PC-3 (cell line): ENCODE results near the gene SKAP1. TPM values are rescaled to one million over a fixed set of nuclear protein-coding genes. Genes with fewer than 3 reads are reported as not detected.

Experiments
- ATAC-seq: fragments of 200-7000 bp; cut with Tn5 transposase; 2 replicates; pipeline ENCODE4 v1.9.1; 2020; ENCODE audit warnings: mild to moderate bottlenecking, moderate library complexity
- BruUV-seq: library from RNA; stranded (reverse); fragments of 400-500 nt; replicated peaks from 2 replicates; lab custom pipeline; 2021; lab: Mats Ljungman, UMichigan
- CTCF ChIA-PET: fragments of 300-600 bp; sonication (Branson Sonifier 250); formaldehyde crosslinking; loops from one replicate; lab custom pipeline; 2022; ENCODE audit warnings: antibody characterized with exemption; lab: Charles Lee
- POLR2A ChIA-PET: fragments of 300-600 bp; sonication (Branson Sonifier 250); formaldehyde crosslinking; loops from one replicate; lab custom pipeline; 2022; ENCODE audit warnings: antibody characterized with exemption; ENCODE audit not compliant: unreplicated experiment; lab: Charles Lee
- DNase-seq: peaks from one replicate; pipeline ENCODE4 v3.0.0-alpha.2; 2015
- H2AFZ ChIP-seq: fragments of 300-600 bp; sonication (generic); 2 replicates; pipeline ENCODE4 v1.6.0; 2016; ENCODE audit warnings: antibody characterized with exemption, low read length
- H3F3A ChIP-seq: fragments of 300-600 bp; sonication (generic); one replicate; pipeline ENCODE4 v1.6.0; 2017; ENCODE audit warnings: antibody characterized with exemption, low read length, control low read depth, mild to moderate bottlenecking; ENCODE audit not compliant: unreplicated experiment
- H3K27ac ChIP-seq: fragments of 300-600 bp; sonication (generic); 2 replicates; pipeline ENCODE4 v1.5.1; 2016; ENCODE audit warnings: mild to moderate bottlenecking, low read length
- H3K27me3 ChIP-seq: fragments of 300-600 bp; sonication (generic); 2 replicates; pipeline ENCODE4 v1.6.1; 2016; ENCODE audit warnings: low read length, mixed read lengths
- H3K36me3 ChIP-seq: fragments of 300-600 bp; sonication (generic); 2 replicates; pipeline ENCODE4 v1.6.1; 2016; ENCODE audit warnings: low read depth, mixed run types, low read length, mixed read lengths
- H3K4me1 ChIP-seq: fragments of 300-600 bp; sonication (generic); 2 replicates; pipeline ENCODE4 v1.5.1; 2016; ENCODE audit warnings: low read length; ENCODE audit not compliant: insufficient read depth
- H3K4me2 ChIP-seq: fragments of 300-600 bp; sonication (generic); 2 replicates; pipeline ENCODE4 v1.6.0; 2016; ENCODE audit warnings: low read length
- H3K4me3 ChIP-seq: fragments of 300-600 bp; sonication (generic); 2 replicates; pipeline ENCODE4 v1.5.1; 2016; ENCODE audit warnings: mild to moderate bottlenecking, low read length, mixed read lengths
- H3K79me2 ChIP-seq: fragments of 300-600 bp; sonication (generic); 2 replicates; pipeline ENCODE4 v1.6.1; 2017; ENCODE audit warnings: low read length, mixed read lengths
- H3K9ac ChIP-seq: fragments of 300-600 bp; sonication (generic); 2 replicates; pipeline ENCODE4 v1.6.0; 2016; ENCODE audit warnings: mild to moderate bottlenecking, low read length
- H3K9me2 ChIP-seq: fragments of 300-600 bp; sonication (generic); replicated peaks from 2 replicates; pipeline ENCODE4 v1.6.1; 2016; ENCODE audit warnings: mixed run types, low read length, mixed read lengths
- H3K9me3 ChIP-seq: fragments of 300-600 bp; sonication (generic); 2 replicates; pipeline ENCODE4 v1.6.1; 2016; ENCODE audit warnings: low read length, mixed read lengths
- H4K20me1 ChIP-seq: fragments of 300-600 bp; sonication (generic); 2 replicates; pipeline ENCODE4 v1.6.1; 2016; ENCODE audit warnings: low read length, mixed read lengths
- CTCF ChIP-seq: fragments of 300-600 bp; sonication (generic); conservative IDR thresholded peaks from 2 replicates; pipeline ENCODE4 v1.5.1; 2017; ENCODE audit warnings: antibody characterized with exemption, low read depth, mild to moderate bottlenecking, low read length
- EZH2 ChIP-seq: fragments of 300-600 bp; sonication (generic); IDR thresholded peaks from one replicate; pipeline ENCODE4 v1.6.1; 2017; ENCODE audit warnings: antibody characterized with exemption, mild to moderate bottlenecking, low read length; ENCODE audit not compliant: unreplicated experiment
- EZH2phosphoT487 ChIP-seq: fragments of 300-600 bp; sonication (generic); IDR thresholded peaks from 2 replicates; pipeline ENCODE4 v1.6.1; 2018; ENCODE audit warnings: mild to moderate bottlenecking, antibody characterized with exemption, low read length, borderline replicate concordance
- intact Hi-C: fragments of 100-400 bp; cut with micrococcal nuclease; formaldehyde crosslinking; loops from 2 replicates; pipeline ENCODE4 v1.9.0; 2023
- total RNA-seq: library from RNA; depleted of rRNA; stranded (reverse); fragments of >200 nt; gene quantifications from 2 replicates; pipeline ENCODE4 v1.2.3, GENCODE V29; 2014

Gene SKAP1
- total RNA-seq, 1 experiment from 2014 or later: not detected

GRCh38 chr17:48299760-48300159, 130.3 kb downstream of the SKAP1 start:
- no peak overlapping the region for H3K4me3 ChIP-seq

GRCh38 chr17:48297825-48298224, 132.2 kb downstream of the SKAP1 start:
- ATAC-seq: no peak
- H3K9me2 ChIP-seq: no peaks in the 10 kb centered on the region
- no peaks in the 10 kb centered on the region for H3K27me3 ChIP-seq
- H3K9ac ChIP-seq: no peak overlapping the region
- H3K4me3 ChIP-seq: no peak overlapping the region
- ChIA-PET CTCF (no interaction called here), POLR2A (interaction anchor here (0.6 kb wide), 1 partner anchor 14 kb away, joined by 3 read pairs; no protein-coding TSS in a partner anchor)
- H3F3A ChIP-seq: no peaks in the 10 kb centered on the region
- H2AFZ ChIP-seq: no peak overlapping the region
- no peak overlapping the region for H3K27ac ChIP-seq
- H3K9me3 ChIP-seq: no peaks in the 10 kb centered on the region
- intact Hi-C loops: no loop called here
- H4K20me1 ChIP-seq: no peaks in the 10 kb centered on the region
- TF ChIP-seq EZH2 (no peak), EZH2phosphoT487 (no peak), CTCF (no peak)
- no peak overlapping the region for H3K4me2 ChIP-seq
- no peak for DNase-seq
- no peaks in the 10 kb centered on the region for H3K36me3 ChIP-seq
- no peaks in the 10 kb centered on the region for H3K79me2 ChIP-seq
- BruUV-seq: no TSS peak
- peaks cover 13% of the 10 kb centered on the region for H3K4me1 ChIP-seq

More at GRCh38 chr17:48299760-48300159, 130.3 kb downstream of the SKAP1 start:
- Histone ChIP-seq H3K27ac (no peak overlapping the region), H3F3A (no peaks in the 10 kb centered on the region), H3K9me3 (no peaks in the 10 kb centered on the region), H3K79me2 (no peaks in the 10 kb centered on the region), H3K4me2 (no peak overlapping the region), H3K9me2 (no peaks in the 10 kb centered on the region), H3K36me3 (no peaks in the 10 kb centered on the region), H3K27me3 (0 out of 2 replicates have a peak, but pooled peaks cover 3% of the 10 kb centered on the region), H2AFZ (no peak overlapping the region), H4K20me1 (no peaks in the 10 kb centered on the region), H3K4me1 (peaks cover 11% of the 10 kb centered on the region), H3K9ac (no peak overlapping the region)
- TF ChIP-seq EZH2 (no peak), CTCF (no peak), EZH2phosphoT487 (no peak)
- intact Hi-C loops: no loop called here
- ChIA-PET POLR2A (no interaction called here), CTCF (no interaction called here)
- DNase-seq: no peak
- no TSS peak for BruUV-seq
- ATAC-seq: no peak

- ATAC-seq (no peak), DNase-seq (no peak)
- no peaks in the 10 kb centered on the region for H3F3A ChIP-seq
- H2AFZ ChIP-seq: no peak overlapping the region
- no peaks in the 10 kb centered on the region for H3K36me3 ChIP-seq
- H3K27ac ChIP-seq: no peak overlapping the region
- H3K27me3 ChIP-seq: no peaks in the 10 kb centered on the region
- ChIA-PET CTCF (interaction anchor here (0.7 kb wide), 1 partner anchor 34 kb away, joined by 3 read pairs; no protein-coding TSS in a partner anchor), POLR2A (interaction anchor here (0.6 kb wide), 1 partner anchor 17 kb away, joined by 3 read pairs; no protein-coding TSS in a partner anchor)
- no peaks in the 10 kb centered on the region for H3K9me2 ChIP-seq
- H3K4me2 ChIP-seq: no peak overlapping the region
- BruUV-seq: no TSS peak
- TF ChIP-seq EZH2phosphoT487 (no peak), CTCF (no peak)
- H3K79me2 ChIP-seq: no peaks in the 10 kb centered on the region
- no peaks in the 10 kb centered on the region for H4K20me1 ChIP-seq
- intact Hi-C loops: no loop called here
- no peak overlapping the region for H3K9ac ChIP-seq
- no peaks in the 10 kb centered on the region for H3K9me3 ChIP-seq
- H3K4me3 ChIP-seq: no peak overlapping the region
- H3K4me1 ChIP-seq: peaks cover 13% of the 10 kb centered on the region
Observed at GRCh38 chr17:48296453-48296852, 133.6 kb downstream of the SKAP1 start.
